Ishikawa (cell line): ENCODE data around the gene AP5S1.

Source experiments
- CEBPB ChIP-seq: IDR thresholded peaks from 2 replicates; pipeline ENCODE4 v1.6.1; 2012
- CREB1 ChIP-seq: IDR thresholded peaks from 2 replicates; pipeline ENCODE4 v1.6.1; 2012; ENCODE audit warnings: low read depth
- EGR1 ChIP-seq: IDR thresholded peaks from 2 replicates; pipeline ENCODE4 v1.6.1; 2012
- RAD21 ChIP-seq: IDR thresholded peaks from 2 replicates; pipeline ENCODE4 v1.6.1; 2012; ENCODE audit warnings: low read depth
- REST ChIP-seq: IDR thresholded peaks from 2 replicates; pipeline ENCODE4 v1.6.1; 2012; ENCODE audit warnings: low read depth, mild to moderate bottlenecking
- TAF1 ChIP-seq: IDR thresholded peaks from 2 replicates; pipeline ENCODE4 v1.6.1; 2012; ENCODE audit warnings: low read depth, mild to moderate bottlenecking
- USF1 ChIP-seq: IDR thresholded peaks from 2 replicates; pipeline ENCODE4 v1.6.1; 2012

- TF ChIP-seq CEBPB (no peak), REST (no peak), RAD21 (no peak), USF1 (no peak), TAF1 (no peak), EGR1 (no peak), CREB1 (no peak)
Measured at GRCh38 chr20:3826420-3826819, 6.1 kb downstream of the AP5S1 start.
